ENCODE measurements around the gene HDAC11.

DNA sequence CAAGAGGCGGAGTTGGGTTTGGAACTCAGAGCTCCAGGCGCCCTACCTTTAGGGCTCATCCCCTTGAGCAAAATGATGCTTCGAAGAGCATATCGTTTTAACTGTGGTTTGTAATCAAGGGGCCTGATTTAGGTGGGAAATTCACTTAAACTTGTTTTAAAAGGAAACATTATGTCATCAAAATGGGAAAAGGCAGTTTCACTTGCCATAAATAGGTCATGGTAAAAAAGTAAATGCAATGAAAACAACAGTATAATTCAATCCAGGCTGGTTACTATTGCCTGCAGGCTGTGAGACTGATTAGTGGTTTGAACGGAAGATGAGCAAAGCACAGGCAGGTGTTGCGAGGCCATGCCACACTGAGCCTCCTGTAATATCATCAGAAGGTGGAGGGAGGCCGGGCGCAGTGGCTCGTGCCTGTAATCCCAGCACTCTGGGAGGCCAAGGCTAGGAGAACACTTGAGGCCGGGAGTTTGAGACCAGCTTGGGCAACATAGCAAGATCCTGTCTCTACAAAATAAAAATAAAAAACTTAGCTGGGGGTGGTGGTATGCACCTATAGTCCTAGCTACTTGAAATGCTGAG lies 2.1 kb downstream of the HDAC11 start:
- TF ChIP-seq, protein P1, sequence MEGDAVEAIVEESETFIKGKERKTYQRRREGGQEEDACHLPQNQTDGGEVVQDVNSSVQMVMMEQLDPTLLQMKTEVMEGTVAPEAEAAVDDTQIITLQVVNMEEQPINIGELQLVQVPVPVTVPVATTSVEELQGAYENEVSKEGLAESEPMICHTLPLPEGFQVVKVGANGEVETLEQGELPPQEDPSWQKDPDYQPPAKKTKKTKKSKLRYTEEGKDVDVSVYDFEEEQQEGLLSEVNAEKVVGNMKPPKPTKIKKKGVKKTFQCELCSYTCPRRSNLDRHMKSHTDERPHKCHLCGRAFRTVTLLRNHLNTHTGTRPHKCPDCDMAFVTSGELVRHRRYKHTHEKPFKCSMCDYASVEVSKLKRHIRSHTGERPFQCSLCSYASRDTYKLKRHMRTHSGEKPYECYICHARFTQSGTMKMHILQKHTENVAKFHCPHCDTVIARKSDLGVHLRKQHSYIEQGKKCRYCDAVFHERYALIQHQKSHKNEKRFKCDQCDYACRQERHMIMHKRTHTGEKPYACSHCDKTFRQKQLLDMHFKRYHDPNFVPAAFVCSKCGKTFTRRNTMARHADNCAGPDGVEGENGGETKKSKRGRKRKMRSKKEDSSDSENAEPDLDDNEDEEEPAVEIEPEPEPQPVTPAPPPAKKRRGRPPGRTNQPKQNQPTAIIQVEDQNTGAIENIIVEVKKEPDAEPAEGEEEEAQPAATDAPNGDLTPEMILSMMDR (conservative IDR thresholded peaks at IDR 0.05 in 1 of 2, IDR thresholded peaks at IDR 0.05 in 1 of 2; ENCODE audit: low read depth in 1 of 2, low read length in 2 of 2): no peak
- no peak for TF ChIP-seq EZH2 (IDR thresholded peaks at IDR 0.05; ENCODE audit: low read length, missing control alignments)

All from fibroblast of lung (primary cell).